C4-2B (cell line): ENCODE results near the gene CD247.
A peak's percentile ranks its signal among the peaks of the same experiment; 100 is the strongest.

Experiments
- H3K27ac ChIP-seq: fragments of 450-650 bp; 2 replicates; pipeline ENCODE4 v1.5.1; 2017
- CTCF ChIP-seq: fragments of 450-650 bp; conservative IDR thresholded peaks from 2 replicates; pipeline ENCODE4 v1.5.1; 2017; ENCODE audit warnings: mild to moderate bottlenecking
- ZFX ChIP-seq: fragments of 450-650 bp; IDR thresholded peaks from 2 replicates; pipeline ENCODE4 v1.6.1; 2017

The CD247 gene

GRCh38 chr1:167412920-167413319, 105.4 kb downstream of the CD247 start:
- no peak overlapping the region for H3K27ac ChIP-seq
- TF ChIP-seq CTCF (no peak), ZFX (no peak)

- H3K27ac ChIP-seq: no peak overlapping the region
- TF ChIP-seq ZFX (no peak), CTCF (no peak)
Measured at GRCh38 chr1:167412072-167412471, 106.3 kb downstream of the CD247 start.

GRCh38 chr1:167409183-167409582, 109.1 kb downstream of the CD247 start:
- H3K27ac ChIP-seq: no peak overlapping the region
- peak; percentile 65 for TF ChIP-seq CTCF
- no peak for TF ChIP-seq ZFX

GRCh38 chr1:167408355-167408754, 110.0 kb downstream of the CD247 start:
- no peak for TF ChIP-seq CTCF
- no peak for TF ChIP-seq ZFX
- no peak overlapping the region for H3K27ac ChIP-seq

- TF ChIP-seq ZFX (no peak), CTCF (no peak)
- no peak overlapping the region for H3K27ac ChIP-seq
Measured at GRCh38 chr1:167404908-167405307, 113.4 kb downstream of the CD247 start.

- H3K27ac ChIP-seq: no peak overlapping the region
- TF ChIP-seq CTCF: no peak
- no peak for TF ChIP-seq ZFX
Measured at GRCh38 chr1:167404161-167404888, 114.0 kb downstream of the CD247 start.

- H3K27ac ChIP-seq: no peak overlapping the region
- TF ChIP-seq ZFX (no peak), CTCF (peak; percentile 84)
Measured at GRCh38 chr1:167401260-167401873, 117.0 kb downstream of the CD247 start.
